Kidney (tissue), 14 donors: ENCODE data around the gene CCL25. TPM values are rescaled to one million over a fixed set of nuclear protein-coding genes. Genes with fewer than 3 reads are reported as not detected.

Source experiments
- DNase-seq, 5 donors: peaks; one replicate each; pipeline ENCODE4 v3.0.0-alpha.2; 2013 to 2020
- FAIRE-seq: peaks from 2 replicates; lab custom pipeline; 2012; peaks lifted over from hg19 to GRCh38; lab: Jason Lieb, UNC
- H3K27ac ChIP-seq, 2 donors: one replicate each; pipeline ENCODE4 v1.7.0; 2013; ENCODE audit warnings: low read depth in 2 of 2, low read length in 2 of 2, inconsistent platforms in 1 of 2
- H3K27me3 ChIP-seq: one replicate; pipeline ENCODE4 v1.7.1; 2013; ENCODE audit warnings: low read length, inconsistent platforms; ENCODE audit not compliant: control insufficient read depth, insufficient read depth
- H3K36me3 ChIP-seq, 3 donors: one replicate each; pipeline versions ENCODE4 v1.7.0 to v1.7.1; 2013; ENCODE audit warnings: low read length in 3 of 3, control low read depth in 1 of 3, inconsistent platforms in 1 of 3; ENCODE audit not compliant: insufficient read depth in 3 of 3, control insufficient read depth in 2 of 3
- H3K4me1 ChIP-seq, 3 donors: one replicate each; pipeline versions ENCODE4 v1.7.0 to v1.7.1; 2013; ENCODE audit warnings: low read length in 3 of 3, inconsistent platforms in 1 of 3, low read depth in 1 of 3; ENCODE audit not compliant: control insufficient read depth in 2 of 3, insufficient read depth in 2 of 3
- H3K4me3 ChIP-seq, 3 donors: one replicate each; pipeline versions ENCODE4 v1.7.0 to v1.8.1; 2013; ENCODE audit warnings: low read length in 3 of 3, control low read depth in 1 of 3, inconsistent platforms in 1 of 3
- H3K9ac ChIP-seq, 3 donors: one replicate each; pipeline versions ENCODE4 v1.7.0 to v1.7.1; 2013; ENCODE audit warnings: low read length in 3 of 3, control low read depth in 1 of 3, inconsistent platforms in 1 of 3
- H3K9me3 ChIP-seq, 3 donors: one replicate each; pipeline versions ENCODE4 v1.7.0 to v1.7.1; 2013; ENCODE audit warnings: low read length in 3 of 3, control low read depth in 1 of 3, inconsistent platforms in 1 of 3; ENCODE audit not compliant: control insufficient read depth in 2 of 3, insufficient read depth in 1 of 3
- intact Hi-C: fragments of 100-400 bp; cut with DNase I; formaldehyde crosslinking; loops from one replicate; pipeline ENCODE4 v1.11.1; 2022
- polyA plus RNA-seq: library from polyadenylated mRNA; stranded (reverse); fragments of 350-450 nt; fragmentation: Illumina TruSeq; extraction: RNeasy Lipid Tissue Mini Kit (QIAGEN cat#74804); gene quantifications from one replicate; pipeline ENCODE4 v1.2.3, GENCODE V29; 2014; ENCODE audit warnings: low read depth, low replicate concordance; ENCODE audit not compliant: insufficient read depth
- total RNA-seq: library from RNA; stranded (reverse); fragmentation: NEBNext Ultra II Directional; extraction: Animal tissue kit (Norgen Biotek cat#: 25700); gene quantifications from one replicate; pipeline ENCODE4 v1.2.1, GENCODE V29; 2021
- TF ChIP-seq, protein P1 (sequence below): IDR thresholded peaks from 3 replicates; pipeline ENCODE4 v1.5.1; 2012; ENCODE audit warnings: mild to moderate bottlenecking, moderate library complexity, borderline replicate concordance; ENCODE audit not compliant: insufficient read depth; ENCODE audit errors: extremely low read depth
- donor health status: control.
- donor health status: control.
- donor health status: control.
- donor health status: control.
- donor health status: control.
- donor health status: DM: yes; HTN: yes; CAD: no.
- donor health status: Normal renal cell carcinoma (clear cell type).

Gene CCL25
- total and polyA plus RNA-seq, 2 donors from 2014 or later: not detected

DNA sequence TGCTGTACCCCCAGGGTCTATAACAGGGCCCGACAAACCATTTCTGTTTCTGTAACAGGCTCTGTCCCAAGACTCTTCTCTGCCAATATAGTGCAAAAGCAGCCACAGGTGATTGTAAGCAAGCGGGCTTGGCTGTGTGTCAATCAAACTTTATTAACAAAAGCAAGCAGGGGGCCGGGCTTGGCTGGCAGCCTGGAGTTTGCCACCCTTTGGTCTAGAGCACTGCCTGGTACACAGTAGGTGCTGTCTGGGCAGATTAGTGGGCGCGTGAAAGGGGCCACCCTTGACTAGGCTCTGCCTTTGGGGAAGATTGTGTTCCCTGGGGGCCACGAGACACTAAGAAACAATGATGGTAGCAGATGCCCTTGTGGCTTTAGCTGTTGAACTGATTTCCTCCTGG is 27.4 kb downstream of the CCL25 start:
- H3K9ac ChIP-seq: no peak overlapping the region
- no peak for FAIRE-seq
- intact Hi-C loops: no loop called here
- TF ChIP-seq, protein P1, sequence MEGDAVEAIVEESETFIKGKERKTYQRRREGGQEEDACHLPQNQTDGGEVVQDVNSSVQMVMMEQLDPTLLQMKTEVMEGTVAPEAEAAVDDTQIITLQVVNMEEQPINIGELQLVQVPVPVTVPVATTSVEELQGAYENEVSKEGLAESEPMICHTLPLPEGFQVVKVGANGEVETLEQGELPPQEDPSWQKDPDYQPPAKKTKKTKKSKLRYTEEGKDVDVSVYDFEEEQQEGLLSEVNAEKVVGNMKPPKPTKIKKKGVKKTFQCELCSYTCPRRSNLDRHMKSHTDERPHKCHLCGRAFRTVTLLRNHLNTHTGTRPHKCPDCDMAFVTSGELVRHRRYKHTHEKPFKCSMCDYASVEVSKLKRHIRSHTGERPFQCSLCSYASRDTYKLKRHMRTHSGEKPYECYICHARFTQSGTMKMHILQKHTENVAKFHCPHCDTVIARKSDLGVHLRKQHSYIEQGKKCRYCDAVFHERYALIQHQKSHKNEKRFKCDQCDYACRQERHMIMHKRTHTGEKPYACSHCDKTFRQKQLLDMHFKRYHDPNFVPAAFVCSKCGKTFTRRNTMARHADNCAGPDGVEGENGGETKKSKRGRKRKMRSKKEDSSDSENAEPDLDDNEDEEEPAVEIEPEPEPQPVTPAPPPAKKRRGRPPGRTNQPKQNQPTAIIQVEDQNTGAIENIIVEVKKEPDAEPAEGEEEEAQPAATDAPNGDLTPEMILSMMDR: no peak
- no peaks in the 10 kb centered on the region for H3K4me1 ChIP-seq
- no peaks in the 10 kb centered on the region for H3K36me3 ChIP-seq
- H3K27ac ChIP-seq: no peak overlapping the region
- H3K9me3 ChIP-seq: no peaks in the 10 kb centered on the region
- H3K4me3 ChIP-seq: no peak overlapping the region
- no peaks in the 10 kb centered on the region for H3K27me3 ChIP-seq
- DNase-seq: peak in 1 of 5 donors; percentile 48

DNA sequence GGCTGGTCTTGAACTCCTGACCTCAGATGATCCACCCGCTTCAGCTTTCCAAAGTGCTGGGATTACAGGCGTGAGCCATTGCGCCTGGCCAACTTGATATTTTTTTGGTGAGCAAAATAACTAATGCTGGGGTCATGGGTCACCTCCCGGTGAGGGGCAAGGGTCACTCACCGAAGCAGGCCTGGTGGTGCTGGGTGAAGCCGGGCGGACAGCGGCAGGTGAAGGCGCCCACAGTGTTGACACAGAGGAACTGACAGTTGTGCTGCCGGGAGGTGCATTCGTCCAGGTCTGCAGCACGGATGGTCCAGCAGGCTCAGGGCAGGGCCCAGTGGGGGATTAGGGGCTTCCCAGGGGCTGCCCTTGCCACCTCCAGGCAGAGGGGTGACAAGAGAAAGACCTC is 28.3 kb downstream of the CCL25 start:
- H3K27ac ChIP-seq: no peak overlapping the region
- no peak overlapping the region for H3K4me3 ChIP-seq
- H3K9ac ChIP-seq: no peak overlapping the region
- no peaks in the 10 kb centered on the region for H3K27me3 ChIP-seq
- FAIRE-seq (no peak), DNase-seq (peak in 1 of 5 donors; percentile 43)
- intact Hi-C loops: no loop called here
- TF ChIP-seq, protein P1: no peak
- no peaks in the 10 kb centered on the region for H3K9me3 ChIP-seq
- no peaks in the 10 kb centered on the region for H3K36me3 ChIP-seq
- no peaks in the 10 kb centered on the region for H3K4me1 ChIP-seq

DNA sequence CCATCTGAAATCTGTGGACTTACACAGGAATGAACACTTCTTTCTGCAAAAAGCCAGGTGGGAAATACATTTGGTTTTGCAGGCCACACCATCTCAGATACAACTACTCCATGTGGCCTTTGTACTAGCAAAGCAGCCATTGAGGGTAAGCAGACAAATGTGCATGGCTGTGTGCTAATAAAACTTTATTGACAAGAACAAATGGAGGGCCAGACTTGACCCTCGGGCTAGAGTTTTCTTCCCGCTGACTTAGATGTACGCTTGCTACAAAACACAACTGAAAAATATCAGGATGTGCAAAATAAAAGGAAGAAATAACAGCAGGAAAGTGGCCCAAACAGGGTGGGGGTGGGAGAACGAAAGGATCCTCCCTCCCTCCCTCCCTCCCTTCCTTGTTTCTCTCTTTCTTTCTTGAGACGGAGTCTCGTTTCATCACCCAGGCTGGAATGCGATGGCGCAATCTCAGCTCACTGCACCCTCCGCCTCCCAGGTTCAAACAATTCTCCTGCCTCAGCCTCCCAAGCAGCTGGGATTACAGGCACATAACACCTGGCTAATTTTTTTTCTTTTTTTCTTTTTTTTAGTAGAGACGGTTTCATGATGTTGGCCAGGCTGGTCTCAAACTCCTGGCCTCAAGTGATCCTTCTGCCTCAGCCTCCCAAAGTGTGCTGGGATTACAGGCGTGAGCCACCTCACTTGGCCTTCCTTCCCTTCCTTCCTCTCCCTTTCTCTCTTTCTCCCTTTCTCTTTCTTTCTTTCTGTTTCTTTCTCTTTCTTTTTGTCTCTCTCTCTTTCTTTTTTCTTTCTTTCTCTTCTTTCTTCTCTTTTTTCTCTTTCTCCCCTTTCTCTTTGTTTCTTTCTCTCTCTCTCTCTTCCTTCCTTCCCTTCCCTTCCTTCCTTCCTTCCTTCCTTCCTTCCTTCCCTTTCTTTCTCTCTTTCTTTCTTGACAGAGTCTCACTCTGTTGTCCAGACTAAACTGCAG is 29.3 kb downstream of the CCL25 start:
- H3K36me3 ChIP-seq: no peaks in the 10 kb centered on the region
- no peak overlapping the region for H3K9ac ChIP-seq
- H3K9me3 ChIP-seq: no peaks in the 10 kb centered on the region
- no peak overlapping the region for H3K4me3 ChIP-seq
- FAIRE-seq (no peak), DNase-seq (peak in 1 of 5 donors; percentile 8)
- no peaks in the 10 kb centered on the region for H3K27me3 ChIP-seq
- TF ChIP-seq, protein P1: no peak
- no peaks in the 10 kb centered on the region for H3K4me1 ChIP-seq
- no peak overlapping the region for H3K27ac ChIP-seq
- intact Hi-C loops: no loop called here
